Measurements from ENCODE around the gene CDC25B. TPM values are rescaled to one million over a fixed set of nuclear protein-coding genes. Genes with fewer than 3 reads are reported as not detected.
A peak's percentile ranks its signal among the peaks of the same experiment; 100 is the strongest.

Gene CDC25B
- total and polyA plus RNA-seq, 4 donors: 4.4 to 12.9 (median 9.2) TPM

- peak overlapping the region; percentile 42 to 66 (median 43) for H3K4me3 ChIP-seq (ENCODE audit: low read depth in 1 of 3, low read length in 3 of 3)
- DNase-seq (ENCODE audit: low spot score): no peak
Observed at GRCh38 chr20:3752386-3752759, 43.7 kb upstream of the CDC25B start.

DNA sequence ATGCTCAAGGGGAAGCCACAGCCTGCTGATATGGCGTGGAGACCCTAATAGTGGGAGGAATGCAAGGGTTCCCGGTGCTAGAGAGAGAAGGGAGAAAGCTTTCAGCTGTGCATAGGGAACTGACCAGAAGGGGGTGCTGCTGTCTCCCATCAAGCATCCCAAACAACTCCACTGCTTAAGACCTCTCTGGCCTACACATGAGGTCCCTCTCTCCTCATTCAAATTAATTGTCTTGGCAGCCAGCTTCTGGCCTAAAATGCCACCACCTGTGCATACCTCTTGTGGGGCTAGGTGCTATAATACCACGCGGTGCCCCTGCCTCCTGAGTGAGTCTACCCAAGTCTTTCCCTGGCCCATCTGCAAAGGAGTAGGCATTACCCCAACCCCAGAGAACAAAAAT lies 43.0 kb upstream of the CDC25B start:
- H3K4me3 ChIP-seq (ENCODE audit: low read depth in 1 of 3, low read length in 3 of 3): no peak overlapping the region
- H3K36me3 ChIP-seq (ENCODE audit: control insufficient read depth in 4 of 4, insufficient read depth in 3 of 4, low read depth in 1 of 4, low read length in 3 of 4): peaks cover 0 to under 1% (median 0%) of the 10 kb centered on the region in 4 donors
- 62% methylated on average over 4 of the region's 4 CpGs for WGBS
- no peaks in the 10 kb centered on the region for H3K9me3 ChIP-seq (ENCODE audit: control insufficient read depth in 4 of 4, low read length in 3 of 4)
- TF ChIP-seq CTCF (IDR thresholded peaks at IDR 0.05; ENCODE audit: low read depth, low read length, missing input control): peak; percentile 53
- peak; percentile 77 to 82 for TF ChIP-seq RAD21 (IDR thresholded peaks at IDR 0.05)
- TF ChIP-seq JUND (IDR thresholded peaks at IDR 0.05): no peak
- peak; percentile 76 for DNase-seq (ENCODE audit: low spot score)
- no peak overlapping the region for H3K27ac ChIP-seq (ENCODE audit: low read depth in 1 of 2, low read length in 2 of 2)
- H3K4me1 ChIP-seq (ENCODE audit: control insufficient read depth in 4 of 4, insufficient read depth in 4 of 4, low read length in 3 of 4): peaks cover 1 to 25% (median 15%) of the 10 kb centered on the region in 4 donors
- H3K9ac ChIP-seq (ENCODE audit: low read depth in 1 of 2, low read length in 2 of 2): no peak overlapping the region
- H3K27me3 ChIP-seq (ENCODE audit: control insufficient read depth in 4 of 4, insufficient read depth in 4 of 4, low read length in 3 of 4): no peaks in the 10 kb centered on the region

More at GRCh38 chr20:3752386-3752759, 43.7 kb upstream of the CDC25B start:
- Histone ChIP-seq H3K9ac (ENCODE audit: low read depth in 1 of 2, low read length in 2 of 2) (no peak overlapping the region), H3K36me3 (ENCODE audit: control insufficient read depth in 4 of 4, insufficient read depth in 3 of 4, low read depth in 1 of 4, low read length in 3 of 4) (no peaks in the 10 kb centered on the region), H3K9me3 (ENCODE audit: control insufficient read depth in 4 of 4, low read length in 3 of 4) (no peaks in the 10 kb centered on the region), H3K27ac (ENCODE audit: low read depth in 1 of 2, low read length in 2 of 2) (no peak overlapping the region), H3K27me3 (ENCODE audit: control insufficient read depth in 4 of 4, insufficient read depth in 4 of 4, low read length in 3 of 4) (no peaks in the 10 kb centered on the region), H3K4me1 (ENCODE audit: control insufficient read depth in 4 of 4, insufficient read depth in 4 of 4, low read length in 3 of 4) (peaks cover 1 to 25% (median 15%) of the 10 kb centered on the region in 4 donors)
- WGBS: 15% methylated on average over 13 of the region's 13 CpGs
- TF ChIP-seq HNF4A (conservative IDR thresholded peaks at IDR 0.05) (peak in 1 of 2 donors; percentile 6), FOXA2 (IDR thresholded peaks at IDR 0.05) (no peak)
- TF ChIP-seq, protein P1, sequence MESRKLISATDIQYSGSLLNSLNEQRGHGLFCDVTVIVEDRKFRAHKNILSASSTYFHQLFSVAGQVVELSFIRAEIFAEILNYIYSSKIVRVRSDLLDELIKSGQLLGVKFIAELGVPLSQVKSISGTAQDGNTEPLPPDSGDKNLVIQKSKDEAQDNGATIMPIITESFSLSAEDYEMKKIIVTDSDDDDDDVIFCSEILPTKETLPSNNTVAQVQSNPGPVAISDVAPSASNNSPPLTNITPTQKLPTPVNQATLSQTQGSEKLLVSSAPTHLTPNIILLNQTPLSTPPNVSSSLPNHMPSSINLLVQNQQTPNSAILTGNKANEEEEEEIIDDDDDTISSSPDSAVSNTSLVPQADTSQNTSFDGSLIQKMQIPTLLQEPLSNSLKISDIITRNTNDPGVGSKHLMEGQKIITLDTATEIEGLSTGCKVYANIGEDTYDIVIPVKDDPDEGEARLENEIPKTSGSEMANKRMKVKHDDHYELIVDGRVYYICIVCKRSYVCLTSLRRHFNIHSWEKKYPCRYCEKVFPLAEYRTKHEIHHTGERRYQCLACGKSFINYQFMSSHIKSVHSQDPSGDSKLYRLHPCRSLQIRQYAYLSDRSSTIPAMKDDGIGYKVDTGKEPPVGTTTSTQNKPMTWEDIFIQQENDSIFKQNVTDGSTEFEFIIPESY (IDR thresholded peaks at IDR 0.05): no peak

DNA sequence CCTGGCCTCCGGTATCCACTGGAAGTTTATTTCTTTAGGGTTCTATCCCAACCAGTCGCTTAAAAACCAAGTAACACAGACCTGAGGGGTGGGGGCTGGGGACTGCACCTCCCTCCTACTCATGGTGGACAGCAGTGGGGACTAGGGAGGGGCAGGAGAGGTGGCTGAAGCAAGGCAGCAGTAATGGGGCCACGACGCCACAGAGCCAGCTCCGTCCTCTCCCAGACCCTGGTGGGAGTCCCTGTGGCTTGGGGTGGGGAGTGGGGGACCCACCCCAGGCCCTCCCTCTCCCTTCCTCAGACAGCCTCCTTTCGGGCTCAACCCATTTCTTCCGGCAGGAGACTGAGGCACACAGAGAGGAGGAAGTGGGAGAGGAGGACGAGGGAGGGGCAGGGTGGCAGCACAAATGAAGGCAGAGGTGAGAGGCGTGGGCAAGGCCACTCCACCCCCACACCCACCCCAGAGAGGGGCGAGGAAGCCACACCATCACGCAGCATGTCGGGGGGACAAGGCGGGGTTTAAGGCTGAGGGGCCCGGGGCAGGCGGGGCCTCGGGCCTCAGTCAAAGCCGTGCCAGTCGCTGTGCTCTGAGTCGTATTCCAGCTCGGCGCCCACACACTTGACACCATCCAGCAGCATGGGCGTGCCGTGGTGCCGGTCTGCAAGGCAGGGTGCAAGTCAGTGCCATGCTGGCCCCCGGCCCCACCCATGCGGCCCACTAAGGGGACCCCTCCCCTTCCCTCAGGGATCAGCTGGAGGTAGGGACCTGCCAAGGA lies 42.4 kb upstream of the CDC25B start:
- Histone ChIP-seq H3K9ac (ENCODE audit: low read depth in 1 of 2, low read length in 2 of 2) (no peak overlapping the region), H3K36me3 (ENCODE audit: control insufficient read depth in 4 of 4, insufficient read depth in 3 of 4, low read depth in 1 of 4, low read length in 3 of 4) (peaks cover 0 to 3% (median 0%) of the 10 kb centered on the region in 4 donors), H3K27me3 (ENCODE audit: control insufficient read depth in 4 of 4, insufficient read depth in 4 of 4, low read length in 3 of 4) (no peaks in the 10 kb centered on the region), H3K9me3 (ENCODE audit: control insufficient read depth in 4 of 4, low read length in 3 of 4) (no peaks in the 10 kb centered on the region), H3K27ac (ENCODE audit: low read depth in 1 of 2, low read length in 2 of 2) (no peak overlapping the region), H3K4me3 (ENCODE audit: low read depth in 1 of 3, low read length in 3 of 3) (no peak overlapping the region), H3K4me1 (ENCODE audit: control insufficient read depth in 4 of 4, insufficient read depth in 4 of 4, low read length in 3 of 4) (peaks cover 1 to 25% (median 15%) of the 10 kb centered on the region in 4 donors)
- TF ChIP-seq HNF4G (IDR thresholded peaks at IDR 0.05): no peak
- no peak for TF ChIP-seq NR2F2 (IDR thresholded peaks at IDR 0.05)
- no peak for DNase-seq (ENCODE audit: low spot score)
- 95% methylated on average over 26 of the region's 26 CpGs for WGBS

DNA sequence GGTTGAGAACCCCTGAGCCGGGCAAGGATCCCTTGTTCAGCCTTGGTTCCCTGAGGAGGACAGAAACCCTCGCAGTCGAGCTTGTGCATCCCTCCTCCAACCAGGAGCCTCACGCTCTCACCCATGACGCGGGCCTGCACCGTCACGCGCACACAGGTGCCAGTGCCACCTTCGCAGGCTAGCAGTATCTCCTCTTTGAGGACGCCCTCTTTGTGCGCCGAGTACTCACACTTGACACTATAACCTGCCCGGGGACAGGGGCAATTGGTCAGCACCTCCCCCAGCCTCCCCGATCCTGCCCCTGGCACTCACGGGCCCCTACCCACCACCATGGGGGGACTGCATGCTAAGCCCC lies 41.9 kb upstream of the CDC25B start:
- H3K4me1 ChIP-seq (ENCODE audit: control insufficient read depth in 4 of 4, insufficient read depth in 4 of 4, low read length in 3 of 4): peaks cover 1 to 25% (median 15%) of the 10 kb centered on the region in 4 donors
- H3K4me3 ChIP-seq (ENCODE audit: low read depth in 1 of 3, low read length in 3 of 3): no peak overlapping the region
- H3K27ac ChIP-seq (ENCODE audit: low read depth in 1 of 2, low read length in 2 of 2): no peak overlapping the region
- no peaks in the 10 kb centered on the region for H3K27me3 ChIP-seq (ENCODE audit: control insufficient read depth in 4 of 4, insufficient read depth in 4 of 4, low read length in 3 of 4)
- TF ChIP-seq JUND (IDR thresholded peaks at IDR 0.05) (no peak), RAD21 (IDR thresholded peaks at IDR 0.05) (no peak), GABPA (IDR thresholded peaks at IDR 0.05 in 1 of 2, conservative IDR thresholded peaks at IDR 0.05 in 1 of 2) (no peak)
- H3K9me3 ChIP-seq (ENCODE audit: control insufficient read depth in 4 of 4, low read length in 3 of 4): no peaks in the 10 kb centered on the region
- peaks cover 0 to 3% (median 0%) of the 10 kb centered on the region in 4 donors for H3K36me3 ChIP-seq (ENCODE audit: control insufficient read depth in 4 of 4, insufficient read depth in 3 of 4, low read depth in 1 of 4, low read length in 3 of 4)
- no peak overlapping the region for H3K9ac ChIP-seq (ENCODE audit: low read depth in 1 of 2, low read length in 2 of 2)
- WGBS: 97% methylated on average over 16 of the region's 16 CpGs
- DNase-seq (ENCODE audit: low spot score): no peak
